Measurements from ENCODE around the gene EML4.

GRCh38 chr2:42307180-42307579, 138.0 kb downstream of the EML4 start:
- TF ChIP-seq CTCF (conservative IDR thresholded peaks at IDR 0.05) (no peak), ZFX (IDR thresholded peaks at IDR 0.05) (no peak)
